Measurements from ENCODE around the gene TRABD2B. TPM values are rescaled to one million over a fixed set of nuclear protein-coding genes. Genes with fewer than 3 reads are reported as not detected.

TRABD2B gene
- total RNA-seq, 4 donors from 2014 or later = 0.83 to 2.6 (median 1.9) TPM

DNA sequence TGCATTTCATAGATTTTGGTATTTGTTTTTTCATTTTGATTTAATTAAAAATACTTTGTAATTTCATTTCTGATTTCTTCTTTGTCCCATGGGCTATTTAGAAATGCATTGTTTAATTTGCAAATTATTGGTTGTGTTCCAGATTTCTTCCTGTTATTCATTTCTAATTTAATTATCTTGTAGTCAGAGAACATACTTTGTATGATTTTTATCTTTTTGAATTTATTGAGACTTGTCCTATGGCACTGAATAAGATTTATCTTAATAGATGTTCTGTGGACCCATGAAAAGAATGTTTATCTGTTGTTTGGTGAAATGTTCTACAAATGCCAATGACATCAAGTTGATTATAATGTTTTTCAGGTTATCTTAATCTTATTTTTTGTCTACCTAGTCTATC lies 16.1 kb upstream of the TRABD2B start:
- no peaks in the 10 kb centered on the region for H3K9me3 ChIP-seq
- H3K36me3 ChIP-seq = no peaks in the 10 kb centered on the region
- peaks cover 3% of the 10 kb centered on the region for H3K27me3 ChIP-seq
- H3K4me1 ChIP-seq = peaks cover 5% of the 10 kb centered on the region
- H3K4me3 ChIP-seq = no peak overlapping the region
- no peak overlapping the region for H3K27ac ChIP-seq
- TF ChIP-seq EP300 (IDR thresholded peaks at IDR 0.05) (no peak), POLR2A (IDR thresholded peaks at IDR 0.05) (no peak), POLR2AphosphoS5 (IDR thresholded peaks at IDR 0.05) (no peak)
- TF ChIP-seq, protein P1, sequence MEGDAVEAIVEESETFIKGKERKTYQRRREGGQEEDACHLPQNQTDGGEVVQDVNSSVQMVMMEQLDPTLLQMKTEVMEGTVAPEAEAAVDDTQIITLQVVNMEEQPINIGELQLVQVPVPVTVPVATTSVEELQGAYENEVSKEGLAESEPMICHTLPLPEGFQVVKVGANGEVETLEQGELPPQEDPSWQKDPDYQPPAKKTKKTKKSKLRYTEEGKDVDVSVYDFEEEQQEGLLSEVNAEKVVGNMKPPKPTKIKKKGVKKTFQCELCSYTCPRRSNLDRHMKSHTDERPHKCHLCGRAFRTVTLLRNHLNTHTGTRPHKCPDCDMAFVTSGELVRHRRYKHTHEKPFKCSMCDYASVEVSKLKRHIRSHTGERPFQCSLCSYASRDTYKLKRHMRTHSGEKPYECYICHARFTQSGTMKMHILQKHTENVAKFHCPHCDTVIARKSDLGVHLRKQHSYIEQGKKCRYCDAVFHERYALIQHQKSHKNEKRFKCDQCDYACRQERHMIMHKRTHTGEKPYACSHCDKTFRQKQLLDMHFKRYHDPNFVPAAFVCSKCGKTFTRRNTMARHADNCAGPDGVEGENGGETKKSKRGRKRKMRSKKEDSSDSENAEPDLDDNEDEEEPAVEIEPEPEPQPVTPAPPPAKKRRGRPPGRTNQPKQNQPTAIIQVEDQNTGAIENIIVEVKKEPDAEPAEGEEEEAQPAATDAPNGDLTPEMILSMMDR (IDR thresholded peaks at IDR 0.05) = no peak
- DNase-seq (ENCODE audit: low spot score in 2 of 2) = no peak

DNA sequence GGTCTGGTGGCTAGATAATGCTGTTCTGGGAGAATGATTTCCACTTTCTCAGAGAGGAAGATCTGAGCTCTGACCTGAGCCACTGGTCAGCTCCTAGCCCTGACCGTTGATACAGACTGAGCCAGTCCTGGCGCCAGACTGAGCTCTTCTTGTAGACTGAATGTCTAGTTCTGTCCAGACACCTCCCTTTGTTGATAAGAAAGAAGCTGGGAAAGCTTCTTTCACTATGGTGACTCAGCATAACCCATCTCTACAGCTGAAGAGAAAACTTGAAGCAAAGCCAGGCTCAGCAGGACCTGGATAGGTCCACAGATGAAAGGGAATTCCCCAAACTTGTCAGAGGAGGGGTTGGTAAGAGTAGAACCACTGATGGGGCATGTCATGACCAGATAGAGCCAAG lies 9.9 kb upstream of the TRABD2B start:
- H3K27me3 ChIP-seq = no peaks in the 10 kb centered on the region
- no peak overlapping the region for H3K4me3 ChIP-seq
- no peaks in the 10 kb centered on the region for H3K4me1 ChIP-seq
- no peak overlapping the region for H3K27ac ChIP-seq
- no peaks in the 10 kb centered on the region for H3K36me3 ChIP-seq
- 77% methylated on average over 2 of the region's 2 CpGs for WGBS
- TF ChIP-seq EP300 (IDR thresholded peaks at IDR 0.05) = no peak
- TF ChIP-seq POLR2A (IDR thresholded peaks at IDR 0.05) = no peak
- TF ChIP-seq POLR2AphosphoS5 (IDR thresholded peaks at IDR 0.05) = no peak
- TF ChIP-seq, protein P1 (IDR thresholded peaks at IDR 0.05) = no peak
- H3K9me3 ChIP-seq = no peaks in the 10 kb centered on the region
- DNase-seq (ENCODE audit: low spot score in 2 of 2) = no peak

DNA sequence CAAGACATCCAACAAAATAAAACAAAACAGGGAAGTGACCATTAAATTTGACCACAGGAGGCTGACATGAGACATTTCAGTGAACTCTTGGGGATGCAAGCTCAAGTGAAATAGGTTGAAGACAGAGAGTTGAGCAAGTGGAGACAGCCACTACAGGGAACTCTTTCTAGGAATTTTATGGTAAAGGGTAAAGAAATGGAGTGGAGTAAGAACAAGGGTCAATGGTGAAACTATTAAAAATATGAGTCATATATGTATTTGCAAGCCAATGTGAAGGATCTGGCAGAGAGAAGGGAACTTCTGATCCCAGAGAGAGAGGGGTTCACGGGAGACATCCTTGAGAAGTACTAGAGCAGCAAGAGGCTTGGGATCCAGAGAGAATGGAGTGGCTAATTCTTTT lies 9.1 kb upstream of the TRABD2B start:
- Histone ChIP-seq H3K27ac (no peak overlapping the region), H3K4me1 (no peaks in the 10 kb centered on the region), H3K4me3 (no peak overlapping the region), H3K36me3 (no peaks in the 10 kb centered on the region), H3K9me3 (no peaks in the 10 kb centered on the region), H3K27me3 (no peaks in the 10 kb centered on the region)
- 79% methylated on average over 1 of the region's 1 CpG for WGBS
- no peak for TF ChIP-seq EP300 (IDR thresholded peaks at IDR 0.05)
- TF ChIP-seq, protein P1 (IDR thresholded peaks at IDR 0.05) = no peak
- no peak for DNase-seq (ENCODE audit: low spot score in 2 of 2)

DNA sequence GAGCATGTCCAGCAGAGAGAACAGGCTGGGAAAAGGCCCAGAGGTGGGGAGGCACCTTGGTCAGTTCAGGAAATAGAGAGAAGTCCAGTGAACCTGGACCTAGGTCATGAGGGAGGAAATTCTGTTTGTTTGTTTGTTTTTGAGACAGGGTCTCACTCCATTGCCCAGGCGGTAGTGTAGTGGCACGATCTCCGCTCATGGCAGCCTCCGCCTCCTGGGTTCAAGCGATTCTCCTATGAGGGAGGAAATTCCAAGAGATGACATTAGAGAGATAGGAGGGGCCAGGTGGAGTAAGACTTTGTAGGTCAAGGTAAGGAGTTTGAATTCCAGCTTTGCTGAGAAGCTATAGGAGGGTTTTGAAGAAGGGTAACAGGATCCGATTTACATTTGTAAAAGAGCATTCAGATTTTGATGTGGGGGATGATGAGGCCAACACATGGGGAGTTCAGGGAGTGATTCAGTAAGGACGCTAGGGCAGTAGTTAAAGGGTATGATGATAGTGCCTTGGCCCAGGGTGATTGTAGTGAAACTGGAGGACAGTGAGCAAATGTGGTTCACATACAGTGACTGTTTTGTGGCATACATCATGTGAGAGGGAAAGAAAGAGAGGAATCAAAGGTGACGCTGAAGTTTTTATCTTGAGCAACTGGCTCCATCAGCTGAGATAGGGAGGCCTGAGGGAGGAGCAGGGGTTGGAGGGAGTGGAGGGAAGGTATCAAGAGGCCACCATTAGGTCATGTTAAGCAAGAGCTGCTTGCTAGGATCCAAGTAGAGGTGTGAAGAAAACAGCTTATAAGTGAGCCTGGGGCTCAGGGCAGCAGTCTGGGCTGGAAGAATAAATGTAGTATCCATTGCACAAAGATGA lies 8.3 kb upstream of the TRABD2B start:
- WGBS = 92% methylated on average over 8 of the region's 8 CpGs
- no peak for DNase-seq (ENCODE audit: low spot score in 2 of 2)
- Histone ChIP-seq H3K27me3 (no peaks in the 10 kb centered on the region), H3K4me3 (no peak overlapping the region), H3K36me3 (no peaks in the 10 kb centered on the region), H3K27ac (no peak overlapping the region), H3K9me3 (no peaks in the 10 kb centered on the region), H3K4me1 (no peaks in the 10 kb centered on the region)
- TF ChIP-seq POLR2AphosphoS5 (IDR thresholded peaks at IDR 0.05) (no peak), EP300 (IDR thresholded peaks at IDR 0.05) (no peak), POLR2A (IDR thresholded peaks at IDR 0.05) (no peak)
- TF ChIP-seq, protein P1 (IDR thresholded peaks at IDR 0.05) = no peak

DNA sequence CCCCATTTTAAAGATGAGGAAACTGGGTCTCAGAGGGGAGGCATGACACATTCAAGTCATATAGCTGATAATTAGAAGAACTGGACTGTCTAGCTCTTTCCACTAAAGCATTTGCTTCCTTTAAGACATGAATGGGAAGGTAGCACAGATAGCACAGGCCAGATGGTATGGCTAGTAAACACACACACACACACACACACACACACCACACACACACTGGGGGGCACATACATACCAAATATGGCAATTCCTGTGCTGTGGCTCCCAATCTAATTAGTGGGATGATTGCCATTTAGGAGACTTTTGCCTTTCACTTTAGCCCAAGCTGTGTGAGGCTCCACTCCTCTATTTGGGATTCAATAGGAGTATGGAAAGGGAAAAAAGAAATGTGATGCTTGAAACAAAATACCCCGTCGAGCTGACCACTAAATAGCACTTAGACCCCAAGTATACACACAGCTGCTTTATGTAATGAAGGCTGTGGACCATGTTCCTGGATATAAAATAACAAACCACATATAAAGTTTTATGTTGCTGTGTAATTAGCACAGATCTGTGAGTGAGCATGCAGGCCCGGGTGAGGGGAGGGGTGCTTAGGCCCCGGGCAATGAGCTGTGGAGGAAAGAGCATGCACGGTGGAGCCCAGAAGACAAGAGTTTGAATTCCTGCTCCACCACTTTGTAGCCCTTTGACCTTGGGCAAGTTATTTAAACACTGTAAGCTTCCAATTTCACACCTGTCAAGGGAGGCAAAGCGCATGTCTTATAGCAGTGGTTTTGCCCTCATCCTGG lies 6.8 kb upstream of the TRABD2B start:
- Histone ChIP-seq H3K4me1 (no peaks in the 10 kb centered on the region), H3K9me3 (no peaks in the 10 kb centered on the region), H3K27me3 (no peaks in the 10 kb centered on the region), H3K4me3 (no peak overlapping the region), H3K27ac (no peak overlapping the region), H3K36me3 (no peaks in the 10 kb centered on the region)
- no peak for DNase-seq (ENCODE audit: low spot score in 2 of 2)
- WGBS = 39% methylated on average over 6 of the region's 6 CpGs
- no peak for TF ChIP-seq POLR2AphosphoS5 (IDR thresholded peaks at IDR 0.05)
- TF ChIP-seq, protein P1 (IDR thresholded peaks at IDR 0.05) = no peak
